Measurements from ENCODE around the gene S100A14.
"Not testable (repeated sequence)": the region's sequence is repeated elsewhere in the genome, so short reads cannot be mapped to it uniquely, and the experiment has no call there.

Gene S100A14

GRCh38 chr1:153642161-153642560 is 26.0 kb upstream of the S100A14 start:
- no peak for DNase-seq (ENCODE audit: insufficient read length, low spot score)
- FAIRE-seq = no peak
- TF ChIP-seq TAF1 (IDR thresholded peaks at IDR 0.05; ENCODE audit: low read depth, low read length) (no peak), POLR2AphosphoS5 (IDR thresholded peaks at IDR 0.05; ENCODE audit: low read depth, low read length) (no peak), SPI1 (IDR thresholded peaks at IDR 0.05; ENCODE audit: low read depth, low read length) (no peak), POLR2A (IDR thresholded peaks at IDR 0.05; ENCODE audit: low read depth, low read length) (no peak), POU2F2 (IDR thresholded peaks at IDR 0.05; ENCODE audit: low read depth, low read length) (no peak), PAX5 (IDR thresholded peaks at IDR 0.05; ENCODE audit: insufficient read depth, low read length, severe bottlenecking) (no peak)

GRCh38 chr1:153640861-153641260 is 24.7 kb upstream of the S100A14 start:
- FAIRE-seq (no peak), DNase-seq (ENCODE audit: insufficient read length, low spot score) (no peak)
- TF ChIP-seq POLR2A (IDR thresholded peaks at IDR 0.05; ENCODE audit: low read depth, low read length) = 0 out of 2 replicates have a peak, but pooled peaks have one; percentile 26
- TF ChIP-seq POLR2AphosphoS5 (IDR thresholded peaks at IDR 0.05; ENCODE audit: low read depth, low read length) = no peak

- DNase-seq (ENCODE audit: insufficient read length, low spot score); FAIRE-seq: not testable (repeated sequence)
These were observed 24.1 kb upstream of the S100A14 start for GRCh38 chr1:153640213-153640612.

- DNase-seq (ENCODE audit: insufficient read length, low spot score) = no peak
- TF ChIP-seq POLR2A (IDR thresholded peaks at IDR 0.05; ENCODE audit: low read depth, low read length) (no peak), TAF1 (IDR thresholded peaks at IDR 0.05; ENCODE audit: low read depth, low read length) (no peak), SPI1 (IDR thresholded peaks at IDR 0.05; ENCODE audit: low read depth, low read length) (no peak), POLR2AphosphoS5 (IDR thresholded peaks at IDR 0.05; ENCODE audit: low read depth, low read length) (no peak), POU2F2 (IDR thresholded peaks at IDR 0.05; ENCODE audit: low read depth, low read length) (no peak), PAX5 (IDR thresholded peaks at IDR 0.05; ENCODE audit: insufficient read depth, low read length, severe bottlenecking) (no peak)
- no peak for FAIRE-seq
These were observed 23.2 kb upstream of the S100A14 start for GRCh38 chr1:153639280-153639679.

GRCh38 chr1:153638261-153638660 is 22.1 kb upstream of the S100A14 start:
- DNase-seq (ENCODE audit: insufficient read length, low spot score) (no peak), FAIRE-seq (no peak)
- TF ChIP-seq PAX5 (IDR thresholded peaks at IDR 0.05; ENCODE audit: insufficient read depth, low read length, severe bottlenecking) (no peak), SPI1 (IDR thresholded peaks at IDR 0.05; ENCODE audit: low read depth, low read length) (no peak), TAF1 (IDR thresholded peaks at IDR 0.05; ENCODE audit: low read depth, low read length) (no peak)

GRCh38 chr1:153636312-153636711 is 20.2 kb upstream of the S100A14 start:
- no peak for FAIRE-seq
- DNase-seq (ENCODE audit: insufficient read length, low spot score) = no peak
- TF ChIP-seq SPI1 (IDR thresholded peaks at IDR 0.05; ENCODE audit: low read depth, low read length) = no peak
- no peak for TF ChIP-seq POU2F2 (IDR thresholded peaks at IDR 0.05; ENCODE audit: low read depth, low read length)
- no peak for TF ChIP-seq POLR2AphosphoS5 (IDR thresholded peaks at IDR 0.05; ENCODE audit: low read depth, low read length)
- no peak for TF ChIP-seq PAX5 (IDR thresholded peaks at IDR 0.05; ENCODE audit: insufficient read depth, low read length, severe bottlenecking)
- TF ChIP-seq POLR2A (IDR thresholded peaks at IDR 0.05; ENCODE audit: low read depth, low read length) = no peak
- no peak for TF ChIP-seq TAF1 (IDR thresholded peaks at IDR 0.05; ENCODE audit: low read depth, low read length)

- no peak for TF ChIP-seq SPI1 (IDR thresholded peaks at IDR 0.05; ENCODE audit: low read depth, low read length)
- no peak for TF ChIP-seq POLR2AphosphoS5 (IDR thresholded peaks at IDR 0.05; ENCODE audit: low read depth, low read length)
- no peak for TF ChIP-seq POLR2A (IDR thresholded peaks at IDR 0.05; ENCODE audit: low read depth, low read length)
- TF ChIP-seq PAX5 (IDR thresholded peaks at IDR 0.05; ENCODE audit: insufficient read depth, low read length, severe bottlenecking) = no peak
- no peak for TF ChIP-seq TAF1 (IDR thresholded peaks at IDR 0.05; ENCODE audit: low read depth, low read length)
- no peak for TF ChIP-seq POU2F2 (IDR thresholded peaks at IDR 0.05; ENCODE audit: low read depth, low read length)
- no peak for DNase-seq (ENCODE audit: insufficient read length, low spot score)
- FAIRE-seq = no peak
These were observed 19.7 kb upstream of the S100A14 start for GRCh38 chr1:153635872-153636271.

- FAIRE-seq (peak; percentile 98), DNase-seq (ENCODE audit: insufficient read length, low spot score) (peak; percentile 94)
- TF ChIP-seq POU2F2 (IDR thresholded peaks at IDR 0.05; ENCODE audit: low read depth, low read length) (peak; percentile 87; the same call in 1 of the 2 replicates), POLR2A (IDR thresholded peaks at IDR 0.05; ENCODE audit: low read depth, low read length) (peak; percentile 97), PAX5 (IDR thresholded peaks at IDR 0.05; ENCODE audit: insufficient read depth, low read length, severe bottlenecking) (no peak), SPI1 (IDR thresholded peaks at IDR 0.05; ENCODE audit: low read depth, low read length) (no peak), POLR2AphosphoS5 (IDR thresholded peaks at IDR 0.05; ENCODE audit: low read depth, low read length) (peak; percentile 97), TAF1 (IDR thresholded peaks at IDR 0.05; ENCODE audit: low read depth, low read length) (peak; percentile 76)
These were observed 17.9 kb upstream of the S100A14 start, which contains the start of gene CHTOP for GRCh38 chr1:153633754-153634665. Gene CHTOP, plus strand, starts transcription at chr1:153634066. Its CDS starts 2,523 bp downstream, at chr1:153636589.

- no peak for DNase-seq (ENCODE audit: insufficient read length, low spot score)
- TF ChIP-seq SPI1 (IDR thresholded peaks at IDR 0.05; ENCODE audit: low read depth, low read length) (no peak; the same call in 1 of the 2 replicates), PAX5 (IDR thresholded peaks at IDR 0.05; ENCODE audit: insufficient read depth, low read length, severe bottlenecking) (no peak), POU2F2 (IDR thresholded peaks at IDR 0.05; ENCODE audit: low read depth, low read length) (no peak), POLR2A (IDR thresholded peaks at IDR 0.05; ENCODE audit: low read depth, low read length) (no peak), POLR2AphosphoS5 (IDR thresholded peaks at IDR 0.05; ENCODE audit: low read depth, low read length) (no peak), TAF1 (IDR thresholded peaks at IDR 0.05; ENCODE audit: low read depth, low read length) (no peak)
- no peak for FAIRE-seq
These were observed 17.1 kb upstream of the S100A14 start for GRCh38 chr1:153633161-153633753.

All from GM12891 (cell line).